ENCODE results near the gene PLIN5. TPM values are rescaled to one million over a fixed set of nuclear protein-coding genes. Genes with fewer than 3 reads are reported as not detected.

The PLIN5 gene
- total RNA-seq, 2 experiments from 2014 or later = not detected

DNA sequence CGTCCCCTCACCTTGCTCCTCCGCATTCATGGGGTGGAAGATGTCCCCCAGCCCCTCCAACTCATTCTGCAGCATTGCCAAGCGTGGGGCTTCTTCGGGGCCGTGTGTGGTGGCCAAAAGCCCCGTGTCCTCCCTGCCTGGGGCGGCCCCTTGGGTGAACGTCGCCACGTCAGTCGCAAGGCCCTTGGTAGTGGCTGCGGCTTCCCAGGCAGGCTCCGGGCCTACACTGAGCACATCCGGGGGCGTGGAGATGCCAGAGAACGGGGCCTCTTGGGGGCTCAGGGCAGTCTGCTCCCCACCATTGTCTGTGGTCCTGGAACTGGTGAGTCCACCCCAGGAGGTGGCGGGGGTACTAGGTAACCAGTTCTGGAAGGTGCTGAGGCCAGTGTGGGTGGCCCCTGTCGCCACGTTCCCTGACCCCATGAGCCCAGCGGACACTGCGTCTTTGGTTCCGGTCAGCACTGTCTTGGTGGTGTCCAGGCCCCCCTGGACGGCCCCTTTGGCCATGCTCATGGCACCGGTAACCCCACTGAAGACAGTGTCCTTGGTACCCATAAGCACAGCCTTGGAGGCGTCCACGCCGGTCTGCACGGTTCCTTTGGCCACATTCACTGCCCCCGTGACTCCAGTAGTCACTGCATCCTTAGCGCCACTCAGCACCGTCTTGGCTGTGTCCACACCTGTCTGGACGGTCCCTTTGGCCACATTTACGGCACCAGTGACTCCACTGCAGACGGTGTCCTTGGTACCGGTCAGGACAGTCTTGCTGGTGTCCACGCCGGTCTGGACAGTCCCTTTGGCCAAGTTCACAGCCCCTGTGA, 24.4 kb downstream of the PLIN5 start:
- Mint-ChIP-seq H3K27ac (no peak overlapping the region), H3K27me3 (no peaks in the 10 kb centered on the region), H3K4me1 (peaks cover 9% of the 10 kb centered on the region), H3K36me3 (ENCODE audit: low read depth) (peaks cover 4% of the 10 kb centered on the region), H3K9me3 (no peaks in the 10 kb centered on the region), H3K4me3 (no peak overlapping the region)
- DNase-seq = no peak
- ChIA-PET POLR2A (interaction anchor here (0.6 kb wide), 1 partner anchor 692 kb away, joined by 3 read pairs; no protein-coding TSS in a partner anchor), CTCF (no interaction called here)

DNA sequence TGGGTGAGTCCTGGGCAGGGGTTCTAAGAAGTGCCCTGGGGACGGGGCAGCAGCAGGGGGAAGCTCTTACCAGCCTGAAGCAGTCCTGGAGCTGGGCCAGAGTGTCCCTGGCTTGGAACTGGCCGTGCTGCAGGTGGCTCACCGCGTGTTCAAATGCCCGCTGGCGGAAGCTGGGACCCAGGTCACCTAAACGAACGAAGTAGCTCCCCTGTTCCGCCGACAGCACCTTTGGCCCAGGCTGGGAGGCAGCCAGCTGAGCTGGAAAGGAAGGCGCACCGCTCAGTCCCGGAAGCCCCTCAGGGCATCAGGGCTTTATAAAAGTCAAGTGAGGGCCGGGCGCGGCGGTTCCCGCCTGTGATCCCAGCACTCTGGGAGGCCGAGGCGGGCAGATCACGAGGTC, 26.3 kb downstream of the PLIN5 start:
- ChIA-PET POLR2A (no interaction called here), CTCF (interaction anchor here (1.0 to 2.0 kb wide), 3 partner anchors 16 to 58 kb away, joined by 3 to 5 read pairs (median 3); partner anchors contain the start of gene LRG1)
- Mint-ChIP-seq H3K4me3 (no peak overlapping the region), H3K36me3 (ENCODE audit: low read depth) (peaks cover 5% of the 10 kb centered on the region), H3K27ac (no peak overlapping the region), H3K9me3 (no peaks in the 10 kb centered on the region), H3K27me3 (no peaks in the 10 kb centered on the region), H3K4me1 (peaks cover 9% of the 10 kb centered on the region)
- no peak for DNase-seq

GRCh38 chr19:4507804-4508203, 27.2 kb downstream of the PLIN5 start:
- CTCF ChIA-PET = interaction anchor here (0.7 to 2.0 kb wide), 4 partner anchors 9 to 71 kb away, joined by 3 to 5 read pairs (median 3); no protein-coding TSS in a partner anchor
- POLR2A ChIA-PET = no interaction called here
- Mint-ChIP-seq H3K27me3 (no peaks in the 10 kb centered on the region), H3K4me3 (no peak overlapping the region), H3K36me3 (ENCODE audit: low read depth) (peaks cover 5% of the 10 kb centered on the region), H3K4me1 (peaks cover 9% of the 10 kb centered on the region), H3K9me3 (no peaks in the 10 kb centered on the region), H3K27ac (no peak overlapping the region)
- no peak for DNase-seq

GRCh38 chr19:4507150-4507452, 27.9 kb downstream of the PLIN5 start:
- Mint-ChIP-seq H3K4me1 (peaks cover 9% of the 10 kb centered on the region), H3K27ac (no peak overlapping the region), H3K4me3 (no peak overlapping the region), H3K9me3 (no peaks in the 10 kb centered on the region), H3K36me3 (ENCODE audit: low read depth) (peaks cover 5% of the 10 kb centered on the region), H3K27me3 (no peaks in the 10 kb centered on the region)
- ChIA-PET POLR2A (no interaction called here), CTCF (interaction anchor here (0.7 to 2.0 kb wide), 4 partner anchors 8 to 72 kb away, joined by 3 to 5 read pairs (median 3); no protein-coding TSS in a partner anchor)
- no peak for DNase-seq

DNA sequence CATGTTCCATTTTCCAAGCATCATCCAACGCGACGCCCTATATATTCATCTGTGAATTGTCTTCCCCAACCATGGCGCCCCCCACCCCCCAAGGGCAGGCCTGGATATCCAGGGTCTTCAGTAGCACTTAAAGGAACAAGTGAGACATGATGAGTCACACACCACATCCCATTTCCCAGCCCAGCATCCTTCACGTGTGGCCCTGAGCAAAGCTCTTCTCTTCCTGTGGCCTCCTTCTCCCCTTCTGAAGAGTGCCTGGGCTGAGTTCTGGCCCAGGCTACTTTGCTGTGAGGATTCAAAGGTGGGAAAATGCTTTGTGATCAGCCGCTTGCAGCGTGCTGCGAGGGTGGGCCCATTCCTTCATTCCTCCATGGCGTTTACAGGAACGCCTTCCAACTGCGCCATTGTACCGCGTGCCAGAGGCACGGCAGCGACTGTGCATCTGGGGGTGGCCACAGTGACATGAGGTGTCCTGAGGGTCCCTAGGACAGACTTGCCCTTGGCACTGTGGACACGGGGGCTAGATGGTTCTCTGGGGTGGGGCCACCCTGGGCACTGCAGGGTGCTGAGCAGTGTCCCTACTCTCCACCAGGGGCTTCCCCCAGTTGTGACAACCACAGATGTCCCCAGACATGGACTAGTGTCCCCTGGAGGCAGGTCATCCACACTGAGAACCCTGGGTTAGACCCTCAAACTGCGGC, 28.4 kb downstream of the PLIN5 start:
- CTCF ChIA-PET = interaction anchor here (1.0 to 2.0 kb wide), 3 partner anchors 15 to 18 kb away, joined by 3 to 5 read pairs (median 4); no protein-coding TSS in a partner anchor
- H3K4me1 Mint-ChIP-seq = peaks cover 9% of the 10 kb centered on the region
- DNase-seq = no peak

GRCh38 chr19:4505570-4506448, 29.2 kb downstream of the PLIN5 start:
- Mint-ChIP-seq H3K9me3 (no peaks in the 10 kb centered on the region), H3K36me3 (ENCODE audit: low read depth) (peaks cover 5% of the 10 kb centered on the region), H3K4me1 (peaks cover 9% of the 10 kb centered on the region), H3K27ac (peak overlapping the region; percentile 26), H3K4me3 (no peak overlapping the region), H3K27me3 (no peaks in the 10 kb centered on the region)
- CTCF ChIA-PET = interaction anchor here (1.5 kb wide), 1 partner anchor 19 kb away, joined by 4 read pairs; no protein-coding TSS in a partner anchor
- POLR2A ChIA-PET = no interaction called here
- no peak for DNase-seq

More for the DNA sequence above, 28.4 kb downstream of the PLIN5 start:
- H3K9me3 Mint-ChIP-seq = no peaks in the 10 kb centered on the region
- no peaks in the 10 kb centered on the region for H3K27me3 Mint-ChIP-seq
- peak overlapping the region; percentile 26 for H3K27ac Mint-ChIP-seq
- POLR2A ChIA-PET = no interaction called here
- H3K36me3 Mint-ChIP-seq (ENCODE audit: low read depth) = peaks cover 5% of the 10 kb centered on the region
- no peak overlapping the region for H3K4me3 Mint-ChIP-seq

DNA sequence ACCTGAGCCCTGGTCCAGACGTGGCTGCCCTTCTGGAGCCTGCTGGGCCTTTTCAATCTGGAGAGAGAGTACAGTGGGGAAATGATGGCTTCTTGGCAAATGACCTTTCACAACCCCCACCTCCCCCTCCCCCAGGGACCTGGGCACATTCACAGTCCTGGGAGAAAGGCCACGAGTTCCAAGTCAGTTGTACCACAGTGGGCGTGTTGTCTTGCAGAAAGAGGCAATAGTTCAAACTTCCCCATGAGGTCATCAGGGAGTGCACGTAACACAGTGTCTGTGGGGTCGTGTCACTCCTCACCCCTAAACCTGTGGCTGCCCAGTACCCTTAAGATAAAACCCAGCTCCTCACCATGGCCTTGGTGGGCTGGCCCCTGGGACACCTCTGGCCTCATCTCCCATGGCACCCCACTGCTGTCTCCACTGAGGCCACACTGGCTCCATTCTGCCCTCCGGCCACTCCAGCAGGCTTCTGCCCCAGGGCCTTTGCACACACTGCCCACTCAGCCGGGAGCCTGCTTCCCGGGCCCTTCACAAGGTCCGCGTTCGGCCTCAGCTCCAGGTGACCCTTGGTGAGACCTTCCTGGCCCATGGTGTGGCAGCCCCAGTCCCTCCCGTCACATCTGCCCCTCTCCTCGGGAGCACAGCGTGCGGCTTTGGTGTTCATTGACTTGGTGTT, 30.0 kb downstream of the PLIN5 start:
- ChIA-PET CTCF (interaction anchor here (1.0 to 1.5 kb wide), 3 partner anchors 10 to 20 kb away, joined by 3 to 4 read pairs (median 3); no protein-coding TSS in a partner anchor), POLR2A (no interaction called here)
- H3K36me3 Mint-ChIP-seq (ENCODE audit: low read depth) = peaks cover 5% of the 10 kb centered on the region
- no peak for DNase-seq
- no peaks in the 10 kb centered on the region for H3K9me3 Mint-ChIP-seq
- peaks cover 9% of the 10 kb centered on the region for H3K4me1 Mint-ChIP-seq
- no peaks in the 10 kb centered on the region for H3K27me3 Mint-ChIP-seq
- H3K27ac Mint-ChIP-seq = no peak overlapping the region
- H3K4me3 Mint-ChIP-seq = no peak overlapping the region

DNA sequence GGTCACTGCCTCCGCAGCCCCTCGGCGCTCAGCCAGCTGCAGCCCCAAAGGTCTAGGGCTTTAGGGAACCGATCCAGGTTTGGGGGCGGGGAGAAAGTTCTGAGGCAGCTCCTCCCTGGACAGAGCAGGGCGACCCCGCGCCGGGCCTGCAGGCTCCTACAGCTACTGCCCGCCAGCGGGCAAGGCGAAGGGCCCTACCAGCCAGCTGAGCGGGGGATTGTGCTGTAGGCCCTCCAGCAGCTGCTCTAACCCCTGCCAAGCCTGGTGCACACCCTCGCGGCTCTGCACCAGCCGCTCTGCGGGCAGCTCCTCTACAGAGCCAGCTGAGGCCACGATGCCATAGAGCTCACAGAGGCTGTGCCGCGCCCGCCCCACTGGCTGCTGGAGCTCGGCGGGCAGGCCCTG, 30.7 kb downstream of the PLIN5 start:
- CTCF ChIA-PET = interaction anchor here (1.0 to 1.3 kb wide), 2 partner anchors 11 to 20 kb away, joined by 3 read pairs; no protein-coding TSS in a partner anchor

GRCh38 chr19:4503825-4504170, 31.2 kb downstream of the PLIN5 start:
- Mint-ChIP-seq H3K27ac (no peak overlapping the region), H3K36me3 (ENCODE audit: low read depth) (peaks cover 5% of the 10 kb centered on the region), H3K9me3 (no peaks in the 10 kb centered on the region), H3K4me1 (peaks cover 9% of the 10 kb centered on the region), H3K4me3 (no peak overlapping the region), H3K27me3 (no peaks in the 10 kb centered on the region)
- DNase-seq = no peak
- CTCF ChIA-PET = interaction anchor here (1.0 to 1.3 kb wide), 2 partner anchors 11 to 21 kb away, joined by 3 read pairs; no protein-coding TSS in a partner anchor
- POLR2A ChIA-PET = no interaction called here

More for the DNA sequence above, 30.7 kb downstream of the PLIN5 start:
- H3K4me3 Mint-ChIP-seq = no peak overlapping the region
- H3K9me3 Mint-ChIP-seq = no peaks in the 10 kb centered on the region
- DNase-seq = no peak
- H3K27ac Mint-ChIP-seq = no peak overlapping the region
- POLR2A ChIA-PET = no interaction called here
- peaks cover 5% of the 10 kb centered on the region for H3K36me3 Mint-ChIP-seq (ENCODE audit: low read depth)
- H3K27me3 Mint-ChIP-seq = no peaks in the 10 kb centered on the region
- H3K4me1 Mint-ChIP-seq = peaks cover 9% of the 10 kb centered on the region

GRCh38 chr19:4503132-4503824, 31.7 kb downstream of the PLIN5 start:
- no peak overlapping the region for H3K27ac Mint-ChIP-seq
- no peak for DNase-seq
- H3K4me1 Mint-ChIP-seq = peaks cover 9% of the 10 kb centered on the region
- CTCF ChIA-PET = no interaction called here
- no peaks in the 10 kb centered on the region for H3K27me3 Mint-ChIP-seq
- H3K9me3 Mint-ChIP-seq = no peaks in the 10 kb centered on the region
- peaks cover 5% of the 10 kb centered on the region for H3K36me3 Mint-ChIP-seq (ENCODE audit: low read depth)
- H3K4me3 Mint-ChIP-seq = no peak overlapping the region
- POLR2A ChIA-PET = no interaction called here

DNA sequence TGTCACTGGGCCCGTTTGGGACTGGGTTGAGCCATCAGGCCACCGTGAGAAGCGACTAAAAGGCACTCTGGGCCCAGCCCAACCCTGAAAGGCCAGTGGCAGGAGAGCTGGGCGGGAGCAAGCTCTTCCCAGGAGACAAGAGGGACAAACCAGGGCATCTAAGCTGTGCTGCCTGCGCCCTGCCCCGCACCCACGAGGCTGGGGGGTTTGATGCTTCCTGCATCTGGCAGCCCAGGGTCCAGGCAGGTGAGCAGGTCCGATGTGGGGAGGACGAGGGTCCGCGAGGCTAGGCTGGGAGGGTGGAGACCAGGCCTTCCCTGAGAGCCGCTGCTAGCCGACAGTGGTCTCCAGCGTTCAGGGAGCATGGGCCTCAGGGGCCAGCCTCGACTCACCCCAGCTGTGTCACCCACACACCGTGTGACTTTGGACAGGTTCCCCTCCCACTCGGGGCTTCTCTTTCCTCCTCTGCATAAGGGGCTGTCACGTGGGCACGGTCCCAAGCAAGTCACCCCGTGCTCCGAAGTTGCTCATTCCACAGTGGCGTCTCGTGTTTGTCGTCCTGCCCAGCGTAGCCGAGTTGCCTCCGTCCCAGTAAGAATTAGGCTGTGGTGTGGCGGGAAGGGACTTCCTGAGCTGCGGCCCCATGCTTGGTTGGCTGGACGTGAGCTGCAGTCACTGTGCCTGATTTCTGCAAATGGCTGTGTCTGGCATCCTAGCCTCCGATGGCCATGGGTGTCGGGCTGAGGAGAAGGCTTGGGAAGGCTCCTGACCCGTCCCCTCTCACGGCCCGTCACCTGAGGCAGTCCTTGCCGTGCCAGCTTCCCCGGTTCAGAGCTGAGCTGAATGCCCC, 32.5 kb downstream of the PLIN5 start:
- H3K36me3 Mint-ChIP-seq (ENCODE audit: low read depth) = peaks cover 5% of the 10 kb centered on the region
- no peak overlapping the region for H3K4me3 Mint-ChIP-seq
- no peak overlapping the region for H3K27ac Mint-ChIP-seq
- DNase-seq = no peak
- ChIA-PET POLR2A (no interaction called here), CTCF (no interaction called here)
- H3K4me1 Mint-ChIP-seq = peaks cover 9% of the 10 kb centered on the region
- no peaks in the 10 kb centered on the region for H3K27me3 Mint-ChIP-seq
- no peaks in the 10 kb centered on the region for H3K9me3 Mint-ChIP-seq
